Measurements from ENCODE around the gene PXDN.

DNA sequence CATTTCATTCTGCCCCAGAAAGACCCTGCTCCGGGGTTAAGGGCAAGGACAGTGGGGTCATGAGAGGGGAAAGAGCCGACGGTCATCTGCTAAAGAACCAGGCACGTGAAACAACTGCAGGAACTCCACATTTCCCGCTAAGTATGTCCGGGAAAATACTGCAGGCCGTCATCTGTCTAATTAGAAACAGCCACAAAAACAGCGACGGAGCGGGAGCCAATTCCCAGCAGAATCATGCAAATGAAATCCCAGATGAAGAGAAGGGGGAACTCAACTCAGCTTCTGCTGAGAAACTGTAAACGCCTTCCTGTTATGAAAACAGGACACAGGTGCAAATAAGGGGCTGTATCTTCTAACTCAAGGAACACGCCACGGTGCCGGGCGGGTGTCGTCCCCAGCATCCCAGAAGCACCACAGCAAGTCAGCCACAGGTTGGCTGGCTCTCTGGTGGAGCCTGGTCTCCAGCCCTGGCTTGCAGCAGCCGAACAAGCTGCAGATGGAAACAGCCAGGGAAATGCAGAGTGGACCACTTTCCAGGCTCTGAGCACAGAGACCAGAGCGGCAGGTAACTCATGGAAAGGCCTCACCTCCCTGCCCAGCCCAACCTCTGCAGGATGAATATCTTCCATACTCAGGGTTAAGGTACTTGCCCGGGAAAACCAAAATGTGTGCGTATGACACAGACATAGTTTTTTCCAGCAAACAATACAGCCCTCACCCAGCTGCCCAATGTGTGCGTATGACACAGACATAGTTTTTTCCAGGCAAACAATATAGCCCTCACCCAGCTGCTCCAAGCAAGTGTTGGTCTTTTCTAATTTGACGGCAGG is 28.9 kb downstream of the PXDN start:
- TF ChIP-seq EZH2 (IDR thresholded peaks at IDR 0.05; ENCODE audit: borderline replicate concordance, insufficient read depth, low read depth, low read length, poor library complexity, severe bottlenecking), result no peak
- TF ChIP-seq, protein P1, sequence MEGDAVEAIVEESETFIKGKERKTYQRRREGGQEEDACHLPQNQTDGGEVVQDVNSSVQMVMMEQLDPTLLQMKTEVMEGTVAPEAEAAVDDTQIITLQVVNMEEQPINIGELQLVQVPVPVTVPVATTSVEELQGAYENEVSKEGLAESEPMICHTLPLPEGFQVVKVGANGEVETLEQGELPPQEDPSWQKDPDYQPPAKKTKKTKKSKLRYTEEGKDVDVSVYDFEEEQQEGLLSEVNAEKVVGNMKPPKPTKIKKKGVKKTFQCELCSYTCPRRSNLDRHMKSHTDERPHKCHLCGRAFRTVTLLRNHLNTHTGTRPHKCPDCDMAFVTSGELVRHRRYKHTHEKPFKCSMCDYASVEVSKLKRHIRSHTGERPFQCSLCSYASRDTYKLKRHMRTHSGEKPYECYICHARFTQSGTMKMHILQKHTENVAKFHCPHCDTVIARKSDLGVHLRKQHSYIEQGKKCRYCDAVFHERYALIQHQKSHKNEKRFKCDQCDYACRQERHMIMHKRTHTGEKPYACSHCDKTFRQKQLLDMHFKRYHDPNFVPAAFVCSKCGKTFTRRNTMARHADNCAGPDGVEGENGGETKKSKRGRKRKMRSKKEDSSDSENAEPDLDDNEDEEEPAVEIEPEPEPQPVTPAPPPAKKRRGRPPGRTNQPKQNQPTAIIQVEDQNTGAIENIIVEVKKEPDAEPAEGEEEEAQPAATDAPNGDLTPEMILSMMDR (IDR thresholded peaks at IDR 0.05), result no peak
